Liver (tissue), 3 donors: Measurements from ENCODE around the gene GREB1L.

Experiments used
- ATF3 ChIP-seq: IDR thresholded peaks from 2 replicates; pipeline ENCODE4 v1.6.1; 2016; ENCODE audit warnings: antibody characterized with exemption
- CTCF ChIP-seq: fragments of 150-350 bp; IDR thresholded peaks from 2 replicates; pipeline ENCODE4 v1.5.1; 2017; ENCODE audit warnings: improper control_type of control experiment, low read depth, low read length; ENCODE audit not compliant: missing input control
- FOXA1 ChIP-seq: IDR thresholded peaks from 2 replicates; pipeline ENCODE4 v1.6.1; 2016; ENCODE audit warnings: antibody characterized with exemption
- GABPA ChIP-seq, 2 donors: IDR thresholded peaks in 1 of 2; conservative IDR thresholded peaks in 1 of 2; 2 replicates each; pipeline ENCODE4 v1.6.1; 2016; ENCODE audit warnings: antibody characterized with exemption in 2 of 2, mild to moderate bottlenecking in 1 of 2, moderate library complexity in 1 of 2
- JUND ChIP-seq, 2 donors: IDR thresholded peaks; 2 replicates each; pipeline ENCODE4 v1.6.1; 2016; ENCODE audit warnings: antibody characterized with exemption in 2 of 2
- MAX ChIP-seq: IDR thresholded peaks from 2 replicates; pipeline ENCODE4 v1.6.1; 2016; ENCODE audit warnings: antibody characterized with exemption
- NR2F2 ChIP-seq: IDR thresholded peaks from 2 replicates; pipeline ENCODE4 v1.6.1; 2016; ENCODE audit warnings: antibody characterized with exemption
- RAD21 ChIP-seq, 2 donors: IDR thresholded peaks; 2 replicates each; pipeline ENCODE4 v1.6.1; 2016; ENCODE audit warnings: antibody characterized with exemption in 2 of 2, mild to moderate bottlenecking in 2 of 2
- REST ChIP-seq: IDR thresholded peaks from 2 replicates; pipeline ENCODE4 v1.6.1; 2016; ENCODE audit warnings: antibody characterized with exemption, mild to moderate bottlenecking
- RXRA ChIP-seq, 2 donors: IDR thresholded peaks; 2 replicates each; pipeline ENCODE4 v1.6.1; 2017 to 2018; ENCODE audit warnings: antibody characterized with exemption in 2 of 2, mild to moderate bottlenecking in 1 of 2
- SP1 ChIP-seq: IDR thresholded peaks from 2 replicates; pipeline ENCODE4 v1.6.1; 2018; ENCODE audit warnings: antibody characterized with exemption, mild to moderate bottlenecking
- TAF1 ChIP-seq: conservative IDR thresholded peaks from 2 replicates; pipeline ENCODE4 v1.6.1; 2016; ENCODE audit warnings: antibody characterized with exemption, mild to moderate bottlenecking
- YY1 ChIP-seq: IDR thresholded peaks from 2 replicates; pipeline ENCODE4 v1.6.1; 2016; ENCODE audit warnings: antibody characterized with exemption, mild to moderate bottlenecking
- ZBTB33 ChIP-seq: IDR thresholded peaks from 2 replicates; pipeline ENCODE4 v1.6.1; 2016; ENCODE audit warnings: antibody characterized with exemption
- donor health status: healthy.
- donor health status: healthy.

GRCh38 chr18:21483051-21483450, 241.0 kb downstream of the GREB1L start:
- TF ChIP-seq TAF1 = no peak
- no peak for TF ChIP-seq CTCF
- no peak for TF ChIP-seq ZBTB33
- TF ChIP-seq RAD21 (IDR thresholded peaks at IDR 0.05) = no peak
- TF ChIP-seq NR2F2 = no peak
- TF ChIP-seq RXRA (IDR thresholded peaks at IDR 0.05) = no peak
- TF ChIP-seq SP1 = no peak
- no peak for TF ChIP-seq YY1
- TF ChIP-seq GABPA (IDR thresholded peaks at IDR 0.05 in 1 of 2, conservative IDR thresholded peaks at IDR 0.05 in 1 of 2) = no peak
- no peak for TF ChIP-seq REST
- TF ChIP-seq ATF3 = no peak
- TF ChIP-seq FOXA1 = no peak
- no peak for TF ChIP-seq JUND (IDR thresholded peaks at IDR 0.05)
- TF ChIP-seq MAX = no peak
